ENCODE results near the gene PHYKPL. TPM values are rescaled to one million over a fixed set of nuclear protein-coding genes. Genes with fewer than 3 reads are reported as not detected.

PHYKPL gene
- total RNA-seq, 4 donors from 2014 or later, result 37.3 to 51.2 (median 41.6) TPM

DNA sequence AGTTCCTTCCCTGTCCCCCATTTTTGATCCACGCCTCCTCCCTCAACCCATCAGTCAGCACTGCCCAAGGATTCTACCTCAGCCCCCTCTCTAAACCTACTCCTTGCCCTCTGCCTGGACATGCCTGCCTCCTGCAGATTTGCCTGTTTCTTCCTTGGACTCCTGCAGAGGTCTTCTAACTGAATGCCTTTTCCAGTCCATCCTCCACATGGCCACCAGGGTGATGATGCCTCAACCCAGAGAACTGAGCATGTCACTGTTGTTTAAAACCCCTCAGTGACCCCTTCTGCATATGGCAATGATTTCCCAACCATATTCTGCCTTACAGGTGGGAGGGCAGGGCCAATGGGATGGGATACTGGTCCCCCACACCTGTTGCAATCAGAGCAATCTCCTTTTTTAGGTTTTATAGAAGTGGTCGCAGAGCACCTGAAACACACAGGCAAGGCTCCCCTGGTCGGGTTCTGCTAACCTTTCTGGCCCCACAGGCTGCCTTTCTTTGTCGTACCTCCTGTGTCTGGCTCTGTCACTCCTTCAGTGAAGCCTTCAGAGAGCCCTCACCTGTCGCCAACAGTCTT is 9.3 kb downstream of the PHYKPL start:
- no peak overlapping the region for H3K4me3 ChIP-seq
- peaks cover 0 to 89% of the 10 kb centered on the region in 2 donors for H3K36me3 ChIP-seq
- no peak overlapping the region for H3K27ac ChIP-seq
- peaks cover 0 to 10% (median 0%) of the 10 kb centered on the region in 3 donors for H3K4me1 ChIP-seq
- WGBS, 2 donors (ENCODE audit: low coverage in 1 of 2), result 68 to 97% methylated on average over 4 to 5 of the region's 5 CpGs
- H3K27me3 ChIP-seq, result no peaks in the 10 kb centered on the region
- no peak for ATAC-seq
- TF ChIP-seq POLR2AphosphoS5 (IDR thresholded peaks at IDR 0.05) (no peak), POLR2A (IDR thresholded peaks at IDR 0.05) (no peak), EP300 (IDR thresholded peaks at IDR 0.05) (no peak)
- no peaks in the 10 kb centered on the region for H3K9me3 ChIP-seq

DNA sequence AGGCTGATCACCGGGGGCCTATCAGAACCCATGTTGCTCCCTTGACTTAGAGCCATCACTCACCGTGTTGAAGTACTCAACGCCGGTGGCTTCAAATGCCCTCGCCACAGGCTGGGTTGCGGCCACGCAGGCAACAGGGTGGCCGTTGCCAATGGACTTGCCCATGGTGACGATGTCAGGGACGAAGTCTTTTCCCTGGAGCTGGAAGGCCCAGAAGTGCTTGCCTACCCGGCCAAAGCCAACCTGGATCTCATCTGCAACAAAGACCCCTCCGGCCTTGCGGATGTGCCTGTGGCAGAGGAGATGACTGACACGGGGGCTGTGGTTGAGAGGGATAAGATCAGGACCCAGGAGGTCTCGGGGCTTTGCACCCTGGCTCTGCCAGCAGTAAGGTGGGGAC is 10.3 kb downstream of the PHYKPL start:
- H3K4me3 ChIP-seq, result no peak overlapping the region
- ATAC-seq, result no peak
- WGBS, 2 donors (ENCODE audit: low coverage in 1 of 2), result 100% methylated on average over 1 of the region's 15 CpGs; no CpG with 5 or more reads in 1 of the 2 donors
- H3K27me3 ChIP-seq, result no peaks in the 10 kb centered on the region
- no peaks in the 10 kb centered on the region for H3K9me3 ChIP-seq
- H3K27ac ChIP-seq, result no peak overlapping the region
- peaks cover 0 to 86% of the 10 kb centered on the region in 2 donors for H3K36me3 ChIP-seq
- H3K4me1 ChIP-seq, result peaks cover 0 to 10% (median 0%) of the 10 kb centered on the region in 3 donors
- no peak for TF ChIP-seq POLR2A (IDR thresholded peaks at IDR 0.05)
- TF ChIP-seq, protein P1, sequence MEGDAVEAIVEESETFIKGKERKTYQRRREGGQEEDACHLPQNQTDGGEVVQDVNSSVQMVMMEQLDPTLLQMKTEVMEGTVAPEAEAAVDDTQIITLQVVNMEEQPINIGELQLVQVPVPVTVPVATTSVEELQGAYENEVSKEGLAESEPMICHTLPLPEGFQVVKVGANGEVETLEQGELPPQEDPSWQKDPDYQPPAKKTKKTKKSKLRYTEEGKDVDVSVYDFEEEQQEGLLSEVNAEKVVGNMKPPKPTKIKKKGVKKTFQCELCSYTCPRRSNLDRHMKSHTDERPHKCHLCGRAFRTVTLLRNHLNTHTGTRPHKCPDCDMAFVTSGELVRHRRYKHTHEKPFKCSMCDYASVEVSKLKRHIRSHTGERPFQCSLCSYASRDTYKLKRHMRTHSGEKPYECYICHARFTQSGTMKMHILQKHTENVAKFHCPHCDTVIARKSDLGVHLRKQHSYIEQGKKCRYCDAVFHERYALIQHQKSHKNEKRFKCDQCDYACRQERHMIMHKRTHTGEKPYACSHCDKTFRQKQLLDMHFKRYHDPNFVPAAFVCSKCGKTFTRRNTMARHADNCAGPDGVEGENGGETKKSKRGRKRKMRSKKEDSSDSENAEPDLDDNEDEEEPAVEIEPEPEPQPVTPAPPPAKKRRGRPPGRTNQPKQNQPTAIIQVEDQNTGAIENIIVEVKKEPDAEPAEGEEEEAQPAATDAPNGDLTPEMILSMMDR (IDR thresholded peaks at IDR 0.05), result no peak
- no peak for TF ChIP-seq POLR2AphosphoS5 (IDR thresholded peaks at IDR 0.05)
- TF ChIP-seq EP300 (IDR thresholded peaks at IDR 0.05), result no peak

DNA sequence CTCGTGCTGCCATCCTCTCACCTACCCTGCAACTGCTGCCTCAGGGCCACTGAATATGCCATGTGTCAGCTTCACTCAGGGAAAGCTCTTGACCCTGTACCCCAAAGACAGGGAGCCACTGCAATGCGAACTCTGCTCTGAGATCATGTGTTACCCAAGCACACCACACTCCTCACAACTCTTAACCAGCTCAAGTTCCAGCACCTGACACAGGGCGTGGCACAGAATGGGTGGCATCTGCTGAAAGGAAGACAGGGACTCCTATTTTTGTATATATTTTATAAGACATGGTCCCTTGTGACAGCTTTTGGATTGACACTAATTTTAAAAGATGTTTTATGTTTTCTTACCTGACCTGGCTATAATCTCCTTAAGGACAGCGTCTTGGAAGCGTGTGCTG is 10.7 kb downstream of the PHYKPL start:
- H3K36me3 ChIP-seq, result peaks cover 0 to 86% of the 10 kb centered on the region in 2 donors
- no peak for ATAC-seq
- TF ChIP-seq EP300 (IDR thresholded peaks at IDR 0.05), result no peak
- TF ChIP-seq, protein P1 (IDR thresholded peaks at IDR 0.05), result no peak
- TF ChIP-seq POLR2AphosphoS5 (IDR thresholded peaks at IDR 0.05), result no peak
- TF ChIP-seq POLR2A (IDR thresholded peaks at IDR 0.05), result no peak
- H3K9me3 ChIP-seq, result no peaks in the 10 kb centered on the region
- WGBS, 2 donors (ENCODE audit: low coverage in 1 of 2), result 100% methylated on average over 2 of the region's 5 CpGs
- no peaks in the 10 kb centered on the region for H3K27me3 ChIP-seq
- H3K27ac ChIP-seq, result no peak overlapping the region
- peaks cover 0 to 10% (median 0%) of the 10 kb centered on the region in 3 donors for H3K4me1 ChIP-seq
- H3K4me3 ChIP-seq, result no peak overlapping the region

DNA sequence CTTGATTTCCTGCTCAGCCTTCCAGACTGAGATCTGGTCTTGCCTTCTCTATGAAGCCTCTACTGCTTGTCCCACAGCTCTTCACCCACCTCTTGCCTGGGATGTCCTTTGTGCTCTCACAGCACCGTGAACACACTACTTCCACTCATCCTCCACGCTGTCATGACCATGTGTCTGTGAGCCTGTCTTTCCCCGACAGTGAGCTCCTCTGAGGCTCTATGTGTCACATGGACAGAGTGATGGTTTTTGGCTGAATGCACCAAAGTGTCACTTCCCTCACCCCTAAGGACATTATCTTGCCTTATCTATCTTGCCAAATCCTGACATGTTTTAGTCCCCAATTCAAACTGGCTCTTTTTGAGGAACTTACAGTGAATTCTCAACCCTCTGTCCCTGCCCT is 11.3 kb downstream of the PHYKPL start:
- peaks cover 0 to 86% of the 10 kb centered on the region in 2 donors for H3K36me3 ChIP-seq
- ATAC-seq, result no peak
- no peak overlapping the region for H3K27ac ChIP-seq
- TF ChIP-seq POLR2AphosphoS5 (IDR thresholded peaks at IDR 0.05) (no peak), EP300 (IDR thresholded peaks at IDR 0.05) (no peak), POLR2A (IDR thresholded peaks at IDR 0.05) (no peak)
- TF ChIP-seq, protein P1 (IDR thresholded peaks at IDR 0.05), result no peak
- H3K4me1 ChIP-seq, result peaks cover 0 to 10% (median 0%) of the 10 kb centered on the region in 3 donors
- no peaks in the 10 kb centered on the region for H3K27me3 ChIP-seq
- H3K4me3 ChIP-seq, result no peak overlapping the region
- WGBS, 2 donors (ENCODE audit: low coverage in 1 of 2), result 33 to 51% methylated on average over 1 to 2 of the region's 3 CpGs
- H3K9me3 ChIP-seq, result no peaks in the 10 kb centered on the region

DNA sequence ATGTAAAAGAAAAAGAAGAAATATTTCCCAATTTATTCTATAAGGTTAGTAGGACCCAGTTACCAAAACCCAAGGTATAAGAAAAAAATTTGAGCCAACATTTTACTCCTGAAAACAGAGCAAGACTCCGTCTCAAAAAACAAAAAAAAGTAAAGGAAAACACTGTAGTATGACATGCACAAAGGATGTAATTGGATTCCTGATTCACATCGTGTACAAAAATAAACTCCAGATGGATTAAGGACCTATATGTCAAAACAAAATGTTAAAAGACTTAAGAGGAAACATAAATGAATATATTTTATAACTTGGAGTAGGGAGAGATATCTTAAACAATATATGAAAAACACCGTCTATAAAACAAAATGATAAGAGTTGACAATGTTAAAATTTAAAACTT is 13.8 kb downstream of the PHYKPL start:
- TF ChIP-seq, protein P1 (IDR thresholded peaks at IDR 0.05), result no peak
- TF ChIP-seq POLR2A (IDR thresholded peaks at IDR 0.05) (no peak), POLR2AphosphoS5 (IDR thresholded peaks at IDR 0.05) (no peak), EP300 (IDR thresholded peaks at IDR 0.05) (no peak)
- Histone ChIP-seq H3K9me3 (no peaks in the 10 kb centered on the region), H3K36me3 (peaks cover 0 to 89% of the 10 kb centered on the region in 2 donors), H3K4me1 (peaks cover 0 to 15% (median 2%) of the 10 kb centered on the region in 3 donors), H3K27me3 (no peaks in the 10 kb centered on the region), H3K4me3 (no peak overlapping the region), H3K27ac (no peak overlapping the region)
- 49 to 74% methylated on average over 3 of the region's 3 CpGs for WGBS, 2 donors (ENCODE audit: low coverage in 1 of 2)
- ATAC-seq, result no peak
